Measurements from ENCODE around the gene VIM. TPM values are rescaled to one million over a fixed set of nuclear protein-coding genes. Genes with fewer than 3 reads are reported as not detected.

Gene VIM
- total and polyA plus RNA-seq, 2 donors (not counting 1 experiment from before 2014, with no cell fraction given) = 343 to 375 TPM

GRCh38 chr10:17234431-17234945, 6.4 kb downstream of the VIM start:
- Histone ChIP-seq H3K27me3 (replicated peaks in 1 of 4; ENCODE audit: control extremely low read depth in 1 of 4, control insufficient read depth in 3 of 4, insufficient read depth in 4 of 4, low read length in 3 of 4) (no peaks in the 10 kb centered on the region), H3K9me3 (ENCODE audit: control extremely low read depth in 1 of 3, control insufficient read depth in 2 of 3, insufficient read depth in 1 of 3, low read length in 2 of 3) (no peaks in the 10 kb centered on the region), H3K36me3 (replicated peaks in 1 of 2; ENCODE audit: control extremely low read depth in 1 of 2, control insufficient read depth in 1 of 2, extremely low read depth in 1 of 2, insufficient read depth in 2 of 2, low read length in 1 of 2) (peaks cover 41 to 75% of the 10 kb centered on the region in 2 experiments), H3K79me2 (ENCODE audit: control insufficient read depth, insufficient read depth, low read length) (peaks cover 3% of the 10 kb centered on the region), H4K20me1 (ENCODE audit: control insufficient read depth, insufficient read depth, low read length, poor library complexity, severe bottlenecking) (peaks cover 58% of the 10 kb centered on the region), H2AFZ (ENCODE audit: insufficient read depth, low read depth, low read length, poor library complexity, severe bottlenecking) (no peak overlapping the region), H3K4me2 (replicated peaks; ENCODE audit: low read depth, low read length, poor library complexity, severe bottlenecking) (no peak overlapping the region), H3K4me3 (ENCODE audit: control extremely low read depth in 1 of 5, extremely low read depth in 1 of 5, insufficient read depth in 1 of 5, low read depth in 2 of 5, low read length in 4 of 5) (no peak overlapping the region), H3K27ac (ENCODE audit: low read length in 2 of 2) (no peak overlapping the region), H3K9ac (ENCODE audit: low read length) (no peak overlapping the region), H3K4me1 (ENCODE audit: control insufficient read depth in 2 of 2, insufficient read depth in 2 of 2, low read length in 2 of 2) (peaks cover 14 to 17% of the 10 kb centered on the region in 2 donors)
- WGBS (ENCODE audit: insufficient coverage) = 96% methylated on average over 5 of the region's 5 CpGs
- H3K27ac Mint-ChIP-seq = no peak overlapping the region
- DNase-seq = no peak
- no peaks in the 10 kb centered on the region for H3K27me3 Mint-ChIP-seq
- H3K4me1 Mint-ChIP-seq = peaks cover 21% of the 10 kb centered on the region
- ChIA-PET POLR2A (no interaction called here), CTCF (no interaction called here)
- no peak for ATAC-seq (ENCODE audit: low read depth)
- no peaks in the 10 kb centered on the region for H3K9me3 Mint-ChIP-seq (ENCODE audit: insufficient read depth)
- H3K4me3 Mint-ChIP-seq = no peak overlapping the region
- TF ChIP-seq, protein P1, sequence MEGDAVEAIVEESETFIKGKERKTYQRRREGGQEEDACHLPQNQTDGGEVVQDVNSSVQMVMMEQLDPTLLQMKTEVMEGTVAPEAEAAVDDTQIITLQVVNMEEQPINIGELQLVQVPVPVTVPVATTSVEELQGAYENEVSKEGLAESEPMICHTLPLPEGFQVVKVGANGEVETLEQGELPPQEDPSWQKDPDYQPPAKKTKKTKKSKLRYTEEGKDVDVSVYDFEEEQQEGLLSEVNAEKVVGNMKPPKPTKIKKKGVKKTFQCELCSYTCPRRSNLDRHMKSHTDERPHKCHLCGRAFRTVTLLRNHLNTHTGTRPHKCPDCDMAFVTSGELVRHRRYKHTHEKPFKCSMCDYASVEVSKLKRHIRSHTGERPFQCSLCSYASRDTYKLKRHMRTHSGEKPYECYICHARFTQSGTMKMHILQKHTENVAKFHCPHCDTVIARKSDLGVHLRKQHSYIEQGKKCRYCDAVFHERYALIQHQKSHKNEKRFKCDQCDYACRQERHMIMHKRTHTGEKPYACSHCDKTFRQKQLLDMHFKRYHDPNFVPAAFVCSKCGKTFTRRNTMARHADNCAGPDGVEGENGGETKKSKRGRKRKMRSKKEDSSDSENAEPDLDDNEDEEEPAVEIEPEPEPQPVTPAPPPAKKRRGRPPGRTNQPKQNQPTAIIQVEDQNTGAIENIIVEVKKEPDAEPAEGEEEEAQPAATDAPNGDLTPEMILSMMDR (IDR thresholded peaks at IDR 0.05) = no peak
- no peak for TF ChIP-seq EZH2 (IDR thresholded peaks at IDR 0.05; ENCODE audit: borderline replicate concordance, insufficient read depth, low read depth, low read length, poor library complexity, severe bottlenecking)
- intact Hi-C loops (cut with micrococcal nuclease) = loop anchor here (10.0 kb wide), 3 partner anchors 50 to 800 kb away; partner anchors contain the start of gene PTER

DNA sequence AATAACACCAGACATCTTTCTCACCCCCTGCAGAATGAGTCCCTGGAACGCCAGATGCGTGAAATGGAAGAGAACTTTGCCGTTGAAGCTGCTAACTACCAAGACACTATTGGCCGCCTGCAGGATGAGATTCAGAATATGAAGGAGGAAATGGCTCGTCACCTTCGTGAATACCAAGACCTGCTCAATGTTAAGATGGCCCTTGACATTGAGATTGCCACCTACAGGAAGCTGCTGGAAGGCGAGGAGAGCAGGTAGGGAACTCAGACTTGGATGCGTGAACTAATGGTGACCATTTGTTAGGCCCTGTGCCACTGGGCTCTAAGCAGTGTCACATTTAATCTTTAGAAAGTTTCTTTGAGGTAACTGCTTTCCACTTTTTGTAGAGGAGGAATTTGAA, 7.1 kb downstream of the VIM start:
- DNase-seq = no peak
- Histone ChIP-seq H3K4me3 (ENCODE audit: control extremely low read depth in 1 of 5, extremely low read depth in 1 of 5, insufficient read depth in 1 of 5, low read depth in 2 of 5, low read length in 4 of 5) (no peak overlapping the region), H4K20me1 (ENCODE audit: control insufficient read depth, insufficient read depth, low read length, poor library complexity, severe bottlenecking) (peaks cover 58% of the 10 kb centered on the region), H3K27ac (ENCODE audit: low read length in 2 of 2) (no peak overlapping the region), H3K4me2 (replicated peaks; ENCODE audit: low read depth, low read length, poor library complexity, severe bottlenecking) (no peak overlapping the region), H2AFZ (ENCODE audit: insufficient read depth, low read depth, low read length, poor library complexity, severe bottlenecking) (no peak overlapping the region), H3K27me3 (replicated peaks in 1 of 4; ENCODE audit: control extremely low read depth in 1 of 4, control insufficient read depth in 3 of 4, insufficient read depth in 4 of 4, low read length in 3 of 4) (no peaks in the 10 kb centered on the region), H3K9me3 (ENCODE audit: control extremely low read depth in 1 of 3, control insufficient read depth in 2 of 3, insufficient read depth in 1 of 3, low read length in 2 of 3) (no peaks in the 10 kb centered on the region), H3K79me2 (ENCODE audit: control insufficient read depth, insufficient read depth, low read length) (no peaks in the 10 kb centered on the region), H3K4me1 (ENCODE audit: control insufficient read depth in 2 of 2, insufficient read depth in 2 of 2, low read length in 2 of 2) (peaks cover 14 to 17% of the 10 kb centered on the region in 2 donors), H3K9ac (ENCODE audit: low read length) (no peak overlapping the region), H3K36me3 (replicated peaks in 1 of 2; ENCODE audit: control extremely low read depth in 1 of 2, control insufficient read depth in 1 of 2, extremely low read depth in 1 of 2, insufficient read depth in 2 of 2, low read length in 1 of 2) (peaks cover 41 to 75% of the 10 kb centered on the region in 2 experiments)
- intact Hi-C loops (cut with micrococcal nuclease) = loop anchor here (10.0 kb wide), 3 partner anchors 50 to 800 kb away; partner anchors contain the start of gene PTER
- POLR2A ChIA-PET = no interaction called here
- TF ChIP-seq EZH2 (IDR thresholded peaks at IDR 0.05; ENCODE audit: borderline replicate concordance, insufficient read depth, low read depth, low read length, poor library complexity, severe bottlenecking) = no peak
- TF ChIP-seq, protein P1 (IDR thresholded peaks at IDR 0.05) = no peak
- no peaks in the 10 kb centered on the region for H3K27me3 Mint-ChIP-seq
- H3K4me1 Mint-ChIP-seq = peaks cover 21% of the 10 kb centered on the region
- no peak overlapping the region for H3K27ac Mint-ChIP-seq
- ATAC-seq (ENCODE audit: low read depth) = no peak
- WGBS (ENCODE audit: insufficient coverage) = 91% methylated on average over 6 of the region's 8 CpGs
- H3K9me3 Mint-ChIP-seq (ENCODE audit: insufficient read depth) = no peaks in the 10 kb centered on the region
- H3K4me3 Mint-ChIP-seq = no peak overlapping the region
- CTCF ChIA-PET = interaction anchor here (1.1 kb wide), 1 partner anchor 22 kb away, joined by 3 read pairs; no protein-coding TSS in a partner anchor
